NCI-H226 (cell line): Measurements from ENCODE around the gene LYG2.
"Not testable (repeated sequence)": the region's sequence is repeated elsewhere in the genome, so short reads cannot be mapped to it uniquely, and the experiment has no call there.

Source experiments
- DNase-seq: peaks from one replicate; pipeline ENCODE4 v3.0.0-alpha.2; 2015

LYG2 gene

DNA sequence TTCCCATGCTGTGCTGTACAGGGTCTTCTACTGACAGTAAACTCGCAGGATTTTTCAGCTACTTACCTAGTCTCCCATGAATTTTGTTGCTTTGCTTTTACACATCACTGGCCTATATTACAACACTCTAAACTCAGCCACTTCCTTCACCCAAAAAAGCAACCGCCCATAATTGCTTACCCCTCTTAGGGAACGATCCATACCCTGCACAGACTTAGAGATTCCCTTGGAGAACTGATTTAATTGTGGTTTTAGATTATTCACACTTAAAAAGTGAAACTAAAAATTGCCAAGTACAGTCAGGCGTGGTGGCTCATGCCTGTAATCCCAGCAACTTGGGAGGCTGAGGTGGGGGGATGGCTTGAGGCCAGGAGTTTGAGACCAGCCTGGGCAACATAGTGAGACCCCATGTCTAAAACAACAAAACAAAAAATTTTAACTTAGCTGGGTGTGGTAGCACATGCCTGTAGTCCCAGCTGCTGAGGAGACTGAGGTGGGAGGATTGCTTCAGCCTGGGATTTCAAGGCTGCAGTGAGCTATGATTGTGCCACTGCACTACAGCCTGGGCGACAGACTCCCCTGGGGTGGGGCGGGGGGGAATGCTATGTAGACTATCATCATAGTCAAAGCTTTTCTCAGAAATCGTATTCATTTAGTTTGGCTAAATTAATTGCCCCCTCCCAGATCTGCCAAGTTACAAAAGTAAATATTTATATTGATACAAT, 55.2 kb downstream of the LYG2 start:
- DNase-seq: no peak

GRCh38 chr2:99198103-99198841, 57.2 kb downstream of the LYG2 start:
- no peak for DNase-seq

DNA sequence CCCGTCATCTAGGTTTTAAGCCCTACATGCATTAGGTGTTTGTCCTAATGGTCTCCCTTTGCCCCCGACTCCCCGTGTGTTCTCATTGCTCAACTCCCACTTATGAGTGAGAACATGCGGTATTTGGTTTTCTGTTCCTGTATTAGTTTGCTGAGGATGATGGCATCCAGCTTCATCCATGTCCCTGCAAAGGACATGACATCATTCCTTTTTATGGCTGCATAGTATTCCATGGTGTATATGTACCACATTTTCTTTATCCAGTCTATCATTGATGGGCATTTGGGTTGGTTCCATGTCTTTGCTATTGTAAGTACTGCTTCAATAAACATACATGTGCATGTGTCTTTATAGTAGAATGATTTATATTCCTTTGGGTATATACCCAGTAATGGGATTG, 63.1 kb downstream of the LYG2 start:
- DNase-seq: not testable (repeated sequence)
